ENCODE data around the gene BCL2L2. TPM values are rescaled to one million over a fixed set of nuclear protein-coding genes. Genes with fewer than 3 reads are reported as not detected.
A peak's percentile ranks its signal among the peaks of the same experiment; 100 is the strongest.

The BCL2L2 gene
- total RNA-seq, 1 experiment from 2014 or later: 33.5 TPM

- H3K4me2 ChIP-seq (ENCODE audit: low read length): peak overlapping the region; percentile 97
- peaks cover 4% of the 10 kb centered on the region for H3F3A ChIP-seq (ENCODE audit: low read length, unreplicated experiment)
- peaks cover 15% of the 10 kb centered on the region for H3K79me2 ChIP-seq (ENCODE audit: low read length)
- ChIA-PET POLR2A (ENCODE audit: unreplicated experiment) (interaction anchor here (0.6 to 2.0 kb wide), 4 partner anchors 16 to 254 kb away, joined by 3 to 13 read pairs (median 6); partner anchors contain the start of genes HOMEZ and PABPN1), CTCF (no interaction called here)
- peak overlapping the region; percentile 49; the same call in 1 of the 2 replicates for H3K27ac ChIP-seq (ENCODE audit: low read length)
- H3K36me3 ChIP-seq (ENCODE audit: low read depth, low read length): no peaks in the 10 kb centered on the region
- DNase-seq (no peak), ATAC-seq (peak; percentile 5)
- H4K20me1 ChIP-seq (ENCODE audit: low read length): no peaks in the 10 kb centered on the region
- peak overlapping the region; percentile 76 for H3K9ac ChIP-seq (ENCODE audit: low read length)
- H3K27me3 ChIP-seq (ENCODE audit: low read length): no peaks in the 10 kb centered on the region
- no peaks in the 10 kb centered on the region for H3K9me2 ChIP-seq (replicated peaks; ENCODE audit: low read length)
- H3K4me3 ChIP-seq (ENCODE audit: low read length): peak overlapping the region; percentile 79
- H2AFZ ChIP-seq (ENCODE audit: low read length): peak overlapping the region; percentile 93
- no TSS peak for BruUV-seq (replicated peaks)
- peaks cover 20% of the 10 kb centered on the region for H3K4me1 ChIP-seq (ENCODE audit: insufficient read depth, low read length)
- no peak for TF ChIP-seq EZH2 (IDR thresholded peaks at IDR 0.05; ENCODE audit: low read length, unreplicated experiment)
- TF ChIP-seq CTCF (conservative IDR thresholded peaks at IDR 0.05; ENCODE audit: low read depth, low read length): no peak
- intact Hi-C loops (cut with micrococcal nuclease): loop anchor here (1.0 to 10.0 kb wide), 4 partner anchors 16 to 537 kb away; partner anchors contain the start of genes HOMEZ, OXA1L and PABPN1
- no peaks in the 10 kb centered on the region for H3K9me3 ChIP-seq (ENCODE audit: low read length)
Observed at GRCh38 chr14:23301969-23302289, 4.7 kb upstream of the BCL2L2 start.

- Histone ChIP-seq H2AFZ (ENCODE audit: low read length) (peak within 1 kb of the TSS; percentile 93), H3K27me3 (ENCODE audit: low read length) (no peaks in the 10 kb centered on the region), H3K9ac (ENCODE audit: low read length) (peak within 1 kb of the TSS; percentile 76), H3K4me2 (ENCODE audit: low read length) (peak within 1 kb of the TSS; percentile 97), H3K9me3 (ENCODE audit: low read length) (no peaks in the 10 kb centered on the region), H3K4me1 (ENCODE audit: insufficient read depth, low read length) (peaks cover 21% of the 10 kb centered on the region), H3K4me3 (ENCODE audit: low read length) (peak within 1 kb of the TSS; percentile 79), H3K79me2 (ENCODE audit: low read length) (peaks cover 21% of the 10 kb centered on the region), H3K36me3 (ENCODE audit: low read depth, low read length) (no peaks in the 10 kb centered on the region), H4K20me1 (ENCODE audit: low read length) (no peaks in the 10 kb centered on the region), H3K27ac (ENCODE audit: low read length) (peak within 1 kb of the TSS; percentile 49; the same call in 1 of the 2 replicates), H3K9me2 (replicated peaks; ENCODE audit: low read length) (no peaks in the 10 kb centered on the region), H3F3A (ENCODE audit: low read length, unreplicated experiment) (peaks cover 4% of the 10 kb centered on the region)
- ChIA-PET POLR2A (ENCODE audit: unreplicated experiment) (interaction anchor here (0.6 to 1.1 kb wide), 3 partner anchors 17 to 253 kb away, joined by 3 to 6 read pairs (median 5); partner anchors contain the start of genes HOMEZ and PABPN1), CTCF (interaction anchor here (0.6 kb wide), 1 partner anchor 792 kb away, joined by 8 read pairs; no protein-coding TSS in a partner anchor)
- BruUV-seq (replicated peaks): no TSS peak
- TF ChIP-seq EZH2phosphoT487 (IDR thresholded peaks at IDR 0.05; ENCODE audit: borderline replicate concordance, low read length) (no peak), CTCF (conservative IDR thresholded peaks at IDR 0.05; ENCODE audit: low read depth, low read length) (no peak), EZH2 (IDR thresholded peaks at IDR 0.05; ENCODE audit: low read length, unreplicated experiment) (no peak)
- ATAC-seq: peak; percentile 29
- intact Hi-C loops (cut with micrococcal nuclease): loop anchor here (10.0 kb wide), 2 partner anchors 328 to 538 kb away; partner anchors contain the start of gene OXA1L
- peak; percentile 62 for DNase-seq
Observed at GRCh38 chr14:23302290-23303225, 4.1 kb upstream of the BCL2L2 start, which contains the start of gene PPP1R3E. PPP1R3E (minus strand) TSS chr14:23302859; CDS start chr14:23302576, 283 bp downstream.
